SIG-M5 (cell line): Measurements from ENCODE around the gene CCDC89.
"Not testable (repeated sequence)": the region's sequence is repeated elsewhere in the genome, so short reads cannot be mapped to it uniquely, and the experiment has no call there.

Experiments
- DNase-seq: peaks from one replicate; lab custom pipeline; 2025; lab: John Stamatoyannopoulos, UW

CCDC89 gene

DNA sequence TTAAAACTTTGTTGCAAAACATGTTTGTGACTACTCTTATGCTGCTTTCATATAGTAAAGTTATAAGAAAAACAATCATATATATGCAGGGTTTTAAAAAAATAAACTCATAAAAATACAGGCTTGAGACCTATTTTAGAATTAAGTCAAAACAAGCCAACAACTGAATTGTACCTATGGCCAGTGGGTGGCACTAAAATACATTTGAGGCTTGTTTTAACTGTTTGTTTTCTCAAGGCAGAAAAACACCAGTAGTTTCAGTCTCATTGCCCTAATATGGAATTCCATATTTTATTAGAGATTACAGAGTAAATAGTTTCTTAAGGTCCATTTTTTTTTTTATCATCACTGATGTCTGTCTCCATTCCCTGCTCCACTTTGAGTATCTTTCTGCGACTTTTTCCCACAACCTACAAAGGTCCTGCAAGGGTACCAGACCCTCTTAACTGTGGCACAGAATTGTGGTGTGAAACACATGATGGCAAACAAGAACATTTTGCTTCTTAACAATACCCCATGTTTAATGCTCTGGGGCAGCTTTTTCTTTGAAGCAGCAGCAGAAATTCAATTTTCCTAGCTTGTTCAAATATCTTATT lies 8.5 kb upstream of the CCDC89 start:
- no peak for DNase-seq

DNA sequence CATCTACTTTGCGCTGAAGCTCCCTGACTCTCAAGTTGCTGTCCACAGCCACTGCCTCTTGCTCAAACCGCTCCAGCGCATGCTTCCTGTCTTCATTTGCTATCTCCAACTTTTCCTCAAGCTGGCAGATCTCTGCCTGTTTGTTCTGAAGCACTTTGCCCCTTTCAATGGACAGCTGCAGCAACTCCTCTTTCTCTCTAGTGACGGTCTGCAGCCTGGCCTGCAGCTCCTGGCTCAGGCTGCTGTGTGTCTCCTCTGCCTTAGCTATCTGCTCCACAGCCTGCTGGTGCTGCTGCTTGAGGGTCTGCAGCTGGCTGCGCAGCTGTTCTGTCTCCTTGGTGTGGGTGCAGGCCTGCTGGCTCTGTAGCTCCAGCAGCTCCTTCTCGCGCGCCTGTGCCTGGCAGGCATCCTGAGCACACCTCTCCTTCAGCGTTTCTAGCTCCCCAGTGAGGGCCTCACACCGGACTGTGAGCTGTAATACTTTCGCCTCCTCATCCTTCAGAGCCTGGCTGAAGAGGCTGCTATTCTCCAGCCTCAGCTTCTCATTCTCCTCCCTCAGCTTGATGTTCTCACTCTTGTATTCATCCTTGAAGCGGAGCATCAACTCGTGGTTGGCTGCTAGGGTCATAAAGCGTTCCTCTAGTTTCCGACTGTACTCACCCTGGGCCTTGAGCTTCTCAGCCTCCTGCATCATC lies 723 bp downstream of the CCDC89 start:
- no peak for DNase-seq

- DNase-seq, result no peak
Observed at GRCh38 chr11:85682330-85683305, 3.4 kb downstream of the CCDC89 start.

GRCh38 chr11:85680897-85681296 lies 5.1 kb downstream of the CCDC89 start:
- no peak for DNase-seq

DNA sequence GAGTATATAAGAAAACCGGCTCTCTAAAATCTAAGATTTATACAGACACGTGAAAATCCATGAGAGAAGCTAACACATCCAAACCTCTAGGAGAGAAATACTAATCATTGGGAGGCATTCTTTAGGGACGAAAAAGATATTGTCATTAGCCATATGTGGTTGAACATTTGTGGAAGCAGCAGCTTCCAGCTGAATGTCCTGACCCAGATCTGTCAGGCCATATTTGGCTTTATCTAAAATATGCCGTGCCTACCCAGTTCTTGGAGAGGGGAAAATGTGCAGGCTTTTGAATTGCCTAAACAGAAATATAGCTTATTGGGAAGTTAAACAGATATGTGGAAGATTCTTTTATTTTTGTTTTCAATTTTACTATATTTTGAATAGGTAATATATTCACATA lies 6.4 kb downstream of the CCDC89 start:
- no peak for DNase-seq

DNA sequence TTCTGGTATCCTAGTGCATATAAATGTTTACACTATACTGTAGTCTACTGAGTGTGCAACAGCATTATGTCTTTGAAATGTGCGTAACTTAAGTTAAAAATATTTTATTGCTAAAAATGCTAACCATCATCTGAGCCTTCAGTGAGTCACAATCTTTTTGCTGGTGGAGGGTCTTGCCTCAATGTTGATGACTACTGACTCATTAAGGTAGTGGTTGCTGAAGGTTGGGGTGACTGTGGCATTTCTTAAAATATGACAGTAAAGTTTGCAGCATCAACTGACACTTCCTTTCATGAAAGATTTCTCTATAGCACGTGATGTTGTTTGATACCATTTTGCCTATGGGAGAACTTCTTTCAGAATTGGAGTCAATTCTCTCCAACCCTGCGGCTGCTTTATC lies 12.6 kb downstream of the CCDC89 start:
- DNase-seq, result no peak

- DNase-seq, result no peak
Observed at GRCh38 chr11:85672105-85672902, 13.7 kb downstream of the CCDC89 start.

DNA sequence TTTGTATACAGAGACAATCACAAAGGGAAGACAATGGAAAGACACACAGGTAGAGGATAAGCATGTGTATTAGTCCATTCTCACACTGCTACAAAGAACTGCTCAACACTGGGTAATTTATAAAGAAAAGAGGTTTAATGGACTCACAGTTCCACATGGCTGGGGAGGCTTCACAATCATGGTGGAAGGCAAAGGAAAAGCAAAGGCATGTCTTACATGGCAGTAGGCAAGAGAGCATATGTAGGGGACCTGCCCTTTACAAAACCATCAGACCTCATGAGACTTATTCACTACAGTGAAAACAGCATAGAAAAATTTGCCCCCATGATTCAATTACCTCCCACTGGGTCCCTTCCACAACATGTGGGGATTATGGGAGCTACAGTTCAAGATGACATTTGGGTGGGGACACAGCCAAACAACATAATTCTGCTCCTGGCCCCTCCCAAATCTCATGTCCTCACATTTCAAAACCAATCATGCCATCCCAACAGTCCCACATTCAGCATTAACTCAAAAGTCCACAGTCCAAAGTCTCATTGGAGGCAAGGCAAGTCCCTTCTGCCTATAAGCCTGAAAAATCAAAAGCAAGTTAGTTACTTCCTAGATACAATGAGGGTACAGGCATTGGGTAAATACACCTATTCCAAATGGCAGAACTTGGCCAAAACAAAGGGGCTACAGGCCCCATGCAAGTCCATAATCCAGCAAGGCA lies 14.9 kb downstream of the CCDC89 start:
- DNase-seq, result not testable (repeated sequence)

DNA sequence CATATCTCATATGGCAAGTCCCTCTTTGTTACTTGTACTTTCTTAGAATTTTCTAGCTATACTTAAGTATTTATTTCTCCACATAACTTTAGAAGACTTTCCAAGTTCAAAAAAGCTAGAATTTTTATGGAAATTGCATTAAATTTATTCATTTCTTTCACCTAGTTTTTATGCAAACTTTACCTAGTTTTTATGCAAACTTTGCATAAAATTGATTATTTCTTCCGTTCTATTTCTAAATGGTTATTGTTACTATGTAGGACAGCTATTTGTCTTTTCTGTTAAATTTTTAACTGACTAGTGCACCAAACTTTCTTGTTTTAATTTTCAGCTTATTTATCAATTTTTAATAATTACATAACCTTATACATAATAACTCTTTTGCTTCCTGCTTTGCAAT lies 17.8 kb downstream of the CCDC89 start:
- DNase-seq, result no peak

GRCh38 chr11:85666687-85667086 lies 19.3 kb downstream of the CCDC89 start:
- no peak for DNase-seq

GRCh38 chr11:85665733-85666132 lies 20.3 kb downstream of the CCDC89 start:
- DNase-seq, result no peak

DNA sequence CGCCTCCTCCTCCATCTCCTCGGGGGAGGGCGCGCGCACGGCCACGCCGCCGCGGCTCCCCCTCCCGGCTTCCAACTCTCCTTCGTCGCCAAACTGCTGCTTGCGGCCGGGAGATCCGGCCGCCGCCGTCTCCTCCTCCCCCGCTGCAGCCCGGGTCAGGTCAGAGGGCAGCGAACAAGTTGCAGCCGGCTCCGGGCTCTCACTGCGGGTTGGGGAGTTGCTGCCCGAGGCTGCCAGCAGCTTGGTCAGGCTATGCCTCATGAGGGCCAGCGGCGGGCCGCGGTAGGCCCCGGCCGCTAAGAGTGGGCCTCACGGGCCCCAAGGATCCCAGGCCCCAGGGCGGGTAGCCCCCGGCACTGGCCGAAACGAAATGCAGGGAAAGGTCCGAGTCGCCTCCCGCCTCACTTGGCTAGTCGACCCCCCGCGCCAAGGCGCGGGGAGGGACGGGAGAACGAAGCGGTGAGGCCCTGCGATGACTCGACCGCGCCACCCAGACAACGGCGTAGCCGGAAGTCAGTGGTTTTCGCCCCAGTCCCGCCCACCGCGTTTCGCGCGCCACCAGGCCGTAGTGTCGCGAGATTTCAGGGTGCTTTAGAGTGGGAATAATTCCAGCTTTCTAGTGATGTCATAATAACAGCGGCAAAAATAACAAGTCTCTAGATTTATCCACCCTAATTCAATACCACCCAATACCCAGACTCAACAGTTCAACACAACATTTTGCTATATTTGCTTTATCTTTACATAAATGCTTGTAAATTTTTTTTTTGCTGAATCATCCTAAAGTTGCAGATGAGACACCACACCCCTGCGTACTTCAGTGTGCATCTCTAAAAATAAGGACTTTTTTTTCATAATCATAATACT lies 21.1 kb downstream of the CCDC89 start, which contains the start of gene CREBZF:
Gene CREBZF, minus strand, starts transcription at position 515 of the 867 bp plus-strand sequence. Its CDS starts 254 bp downstream, at position 261.
- peak; percentile 64 for DNase-seq

DNA sequence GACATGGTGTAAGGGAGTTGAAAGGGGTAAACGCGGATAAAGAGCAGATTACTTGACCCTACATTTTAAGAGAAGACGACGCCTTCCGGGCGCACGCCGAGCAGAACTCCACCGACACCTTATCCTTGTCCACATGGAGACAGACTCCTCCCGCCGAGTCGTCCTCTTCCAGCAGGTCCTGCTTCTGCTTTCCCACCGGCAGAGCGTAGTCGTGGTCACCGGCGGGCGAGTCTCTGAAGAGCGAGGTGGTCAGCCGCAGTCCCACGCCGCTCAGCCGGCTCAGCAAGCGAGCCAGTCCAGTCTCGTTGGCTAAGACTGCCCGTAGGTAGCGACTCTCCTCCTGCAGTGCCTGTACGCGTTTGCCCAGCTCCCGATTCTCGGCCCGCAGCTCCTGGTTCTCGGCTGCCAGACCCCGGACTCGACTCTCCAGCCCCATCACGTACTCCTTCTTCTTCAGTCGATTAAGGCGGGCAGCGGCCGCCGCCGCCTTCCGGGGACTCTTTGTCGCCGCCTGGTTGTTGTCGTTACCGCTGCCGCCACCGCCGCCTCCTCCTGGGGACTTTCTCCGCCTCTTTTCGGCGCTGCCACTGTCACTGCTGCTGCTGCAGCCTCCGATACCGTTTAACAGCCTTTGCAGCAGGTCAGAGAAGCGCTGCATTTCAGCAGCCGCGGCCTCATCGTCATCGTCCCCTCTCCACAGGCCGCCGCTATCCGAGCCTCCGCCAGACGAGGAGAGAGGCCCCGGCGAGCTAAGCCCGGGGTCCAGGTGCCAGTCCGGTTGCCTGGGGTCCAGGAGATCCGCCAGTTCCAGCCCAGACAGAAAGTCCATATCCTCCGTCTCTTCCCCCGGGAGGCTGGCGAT lies 22.0 kb downstream of the CCDC89 start:
- no peak for DNase-seq

DNA sequence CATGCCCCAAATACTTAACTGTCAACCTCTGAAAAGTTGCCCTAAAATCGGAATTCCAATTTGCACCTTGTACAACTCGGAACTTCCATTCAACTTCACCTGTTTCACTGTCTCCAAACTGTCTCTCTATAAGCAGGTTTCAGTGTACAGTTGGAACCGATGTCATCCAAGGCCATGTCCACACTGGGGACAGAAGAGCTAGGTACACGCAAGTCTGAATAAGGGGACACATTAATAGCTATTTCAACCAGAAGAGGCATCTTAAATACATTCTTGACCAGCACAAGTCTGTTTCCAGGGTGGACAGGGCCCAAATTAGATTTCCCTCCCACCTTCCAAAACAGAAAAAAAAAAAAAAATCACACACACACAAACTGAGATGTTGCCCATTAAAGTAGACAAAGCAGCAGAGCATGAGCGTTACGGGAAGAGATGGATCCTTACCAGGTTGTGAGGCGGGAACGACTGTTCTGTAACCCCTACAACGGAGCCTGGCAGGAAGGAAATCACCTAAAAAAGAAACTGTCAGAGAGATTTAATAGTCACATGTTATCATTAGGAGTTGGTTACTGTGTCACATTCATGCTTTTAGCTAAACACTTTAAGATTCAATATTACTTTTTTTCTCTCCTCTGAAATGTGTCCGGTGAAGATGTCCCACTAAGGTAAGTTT lies 22.8 kb downstream of the CCDC89 start:
- DNase-seq, result no peak

- no peak for DNase-seq
Observed at GRCh38 chr11:85661972-85662664, 23.9 kb downstream of the CCDC89 start.

DNA sequence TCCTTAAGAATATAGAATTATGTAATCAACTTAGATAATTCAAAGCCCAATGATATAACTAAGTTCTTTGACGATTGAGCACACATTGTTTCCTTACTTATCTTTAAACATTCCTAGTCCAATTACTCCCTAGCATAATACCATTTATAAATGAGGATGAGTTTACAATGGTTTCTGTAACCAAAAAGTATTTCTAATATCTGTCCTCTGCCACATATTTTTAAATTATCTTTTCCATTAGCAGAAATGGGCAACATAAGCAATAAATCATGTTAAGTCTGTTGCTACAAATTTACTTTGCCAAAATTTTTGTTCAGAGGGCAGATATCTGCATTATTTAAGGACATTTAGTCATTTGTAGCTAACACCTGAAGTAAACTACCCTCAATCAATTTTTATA lies 27.8 kb downstream of the CCDC89 start:
- DNase-seq, result no peak

DNA sequence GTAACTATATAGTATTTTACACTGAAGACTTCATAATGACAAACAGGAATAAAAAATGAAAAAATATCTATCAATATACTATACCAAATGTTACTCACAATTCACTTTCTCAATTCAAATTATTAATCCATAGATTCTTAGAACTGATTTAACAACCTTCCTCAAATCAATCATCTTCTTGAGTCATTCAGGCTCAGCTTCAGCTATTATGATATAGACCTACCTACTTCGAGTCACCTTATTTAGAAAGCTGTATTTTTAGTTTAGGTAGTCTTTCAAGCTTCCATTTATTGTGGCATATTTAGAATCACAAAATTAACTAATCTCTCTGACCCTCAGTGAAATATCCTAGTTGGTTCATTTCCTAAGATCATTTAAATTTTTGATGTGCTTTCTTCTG lies 29.2 kb downstream of the CCDC89 start:
- DNase-seq, result no peak

- DNase-seq, result not testable (repeated sequence)
Observed at GRCh38 chr11:85654343-85654742, 31.7 kb downstream of the CCDC89 start.
